Colon (tissue), 2 donors: Measurements from ENCODE around the gene SMAD6.

Experiments used
- FAIRE-seq: peaks from 2 replicates; lab custom pipeline; 2012; peaks lifted over from hg19 to GRCh38; lab: Jason Lieb, UNC
- donor health status: control.
- donor health status: control.

The SMAD6 gene

DNA sequence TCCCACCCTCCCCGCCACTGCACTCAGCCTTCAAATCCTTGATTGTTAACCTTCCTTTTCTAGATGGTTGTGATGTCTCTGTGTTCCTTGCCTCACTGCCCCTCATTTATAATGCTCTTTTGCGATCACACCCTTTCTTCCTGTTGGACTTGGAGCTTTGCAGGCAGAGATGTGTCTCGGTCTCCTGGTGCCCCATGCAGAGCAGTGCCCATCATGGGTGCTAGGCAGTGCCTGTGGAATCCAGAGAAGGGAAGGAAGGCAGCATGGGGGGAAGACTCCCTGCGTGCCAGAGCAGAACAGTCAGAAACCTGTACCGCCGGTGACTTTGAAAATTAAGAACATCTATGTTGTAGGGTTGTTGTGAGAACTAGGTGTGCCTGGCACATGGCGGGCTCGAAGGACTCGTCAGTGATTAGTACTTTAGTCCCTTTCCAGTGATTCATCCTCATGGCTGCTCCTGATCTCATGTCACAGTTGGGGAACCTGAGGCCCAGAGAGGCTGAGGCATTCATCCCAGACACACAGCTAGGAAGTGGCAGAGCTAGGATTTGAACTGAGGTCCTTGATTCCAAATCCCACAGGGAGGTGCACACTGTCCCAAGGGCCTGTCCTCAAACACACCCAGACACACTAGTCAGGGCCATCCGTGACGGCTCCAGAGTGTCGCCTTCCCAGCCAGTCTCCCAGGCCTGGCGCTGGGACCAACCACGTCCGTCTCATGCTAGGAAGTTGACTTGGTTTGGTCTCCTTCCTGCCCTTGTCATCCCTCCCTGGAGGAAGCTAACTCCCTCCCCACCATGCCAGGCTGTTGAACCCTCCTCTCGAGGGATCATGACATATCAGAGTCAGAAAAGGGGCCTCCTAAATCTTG lies 58.3 kb downstream of the SMAD6 start:
- FAIRE-seq, result no peak

DNA sequence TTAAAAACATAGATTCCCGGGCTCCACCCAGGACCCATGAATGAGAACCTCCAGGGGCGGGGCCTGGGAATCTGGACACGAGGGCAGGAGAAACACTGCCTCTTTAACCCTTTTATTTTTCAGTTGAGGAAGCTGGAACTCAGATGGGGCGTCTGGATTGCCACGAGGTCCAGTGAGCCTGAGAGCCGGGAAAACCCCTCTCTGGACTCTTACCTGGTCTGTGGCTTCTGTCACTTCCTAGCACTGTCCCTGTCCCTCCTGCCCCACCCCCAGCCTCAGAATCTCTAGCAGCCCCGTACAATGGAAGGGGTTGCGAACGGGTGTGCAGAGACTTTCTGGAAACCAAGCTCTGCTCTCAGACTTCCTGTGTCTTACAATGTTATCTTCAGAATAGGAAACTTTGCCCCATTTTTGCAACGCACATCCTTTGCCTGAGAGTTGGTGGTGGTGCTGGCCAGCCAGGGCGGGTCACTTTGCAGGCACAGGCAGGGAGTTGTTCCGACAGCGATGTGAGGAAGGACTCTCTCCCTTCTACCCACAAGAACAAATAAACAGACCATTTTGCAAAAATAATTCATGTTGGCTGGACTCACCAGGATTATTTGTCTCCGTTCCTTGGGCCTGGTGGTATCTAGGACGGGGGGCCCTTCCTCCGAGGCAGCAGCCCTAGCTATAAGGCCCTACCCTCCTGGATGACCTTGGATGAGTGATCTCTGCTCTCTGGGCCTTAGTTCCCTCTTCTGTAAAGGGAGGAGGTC lies 59.1 kb downstream of the SMAD6 start:
- FAIRE-seq, result no peak

DNA sequence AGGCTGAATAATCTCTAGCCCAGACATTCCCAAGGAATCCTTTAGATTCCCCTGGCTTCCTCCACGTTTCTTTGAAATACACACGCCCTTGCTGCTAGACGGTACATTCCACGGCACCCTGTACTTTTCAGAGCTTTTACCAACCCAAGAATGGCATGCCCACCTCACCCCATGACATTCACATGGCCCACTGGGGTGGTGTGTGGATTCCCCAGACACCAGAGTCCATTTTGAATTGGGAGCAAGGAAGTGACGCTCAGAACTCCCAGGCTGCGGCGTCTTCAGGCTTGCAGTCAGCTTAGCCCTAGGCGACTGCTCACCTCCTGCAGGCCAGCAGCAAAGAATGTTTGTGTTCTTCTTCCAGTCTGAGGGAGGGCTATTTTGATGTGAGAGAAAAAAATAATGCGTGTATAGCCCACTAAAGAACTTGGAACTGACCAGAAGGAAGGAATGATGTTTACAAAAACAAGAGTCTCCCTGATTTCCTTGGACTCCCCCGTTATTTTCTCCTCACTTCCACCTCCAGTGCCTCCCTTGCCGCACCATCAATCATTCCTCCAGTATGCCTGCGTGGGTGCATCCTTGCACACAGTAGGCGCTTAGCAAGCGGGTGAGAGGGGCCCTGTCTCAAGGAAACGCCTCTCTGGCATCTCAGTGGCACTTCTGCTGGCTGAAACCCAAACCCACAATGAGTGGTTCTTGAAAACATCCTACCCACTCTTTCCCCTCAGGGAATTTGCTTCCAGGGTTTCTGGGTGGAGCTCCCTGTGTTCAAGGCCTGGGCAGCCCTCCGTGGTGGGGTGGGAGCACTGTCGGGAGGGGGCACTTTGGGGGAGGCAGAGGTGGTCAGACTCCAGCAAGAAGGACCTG lies 59.9 kb downstream of the SMAD6 start:
- no peak for FAIRE-seq

DNA sequence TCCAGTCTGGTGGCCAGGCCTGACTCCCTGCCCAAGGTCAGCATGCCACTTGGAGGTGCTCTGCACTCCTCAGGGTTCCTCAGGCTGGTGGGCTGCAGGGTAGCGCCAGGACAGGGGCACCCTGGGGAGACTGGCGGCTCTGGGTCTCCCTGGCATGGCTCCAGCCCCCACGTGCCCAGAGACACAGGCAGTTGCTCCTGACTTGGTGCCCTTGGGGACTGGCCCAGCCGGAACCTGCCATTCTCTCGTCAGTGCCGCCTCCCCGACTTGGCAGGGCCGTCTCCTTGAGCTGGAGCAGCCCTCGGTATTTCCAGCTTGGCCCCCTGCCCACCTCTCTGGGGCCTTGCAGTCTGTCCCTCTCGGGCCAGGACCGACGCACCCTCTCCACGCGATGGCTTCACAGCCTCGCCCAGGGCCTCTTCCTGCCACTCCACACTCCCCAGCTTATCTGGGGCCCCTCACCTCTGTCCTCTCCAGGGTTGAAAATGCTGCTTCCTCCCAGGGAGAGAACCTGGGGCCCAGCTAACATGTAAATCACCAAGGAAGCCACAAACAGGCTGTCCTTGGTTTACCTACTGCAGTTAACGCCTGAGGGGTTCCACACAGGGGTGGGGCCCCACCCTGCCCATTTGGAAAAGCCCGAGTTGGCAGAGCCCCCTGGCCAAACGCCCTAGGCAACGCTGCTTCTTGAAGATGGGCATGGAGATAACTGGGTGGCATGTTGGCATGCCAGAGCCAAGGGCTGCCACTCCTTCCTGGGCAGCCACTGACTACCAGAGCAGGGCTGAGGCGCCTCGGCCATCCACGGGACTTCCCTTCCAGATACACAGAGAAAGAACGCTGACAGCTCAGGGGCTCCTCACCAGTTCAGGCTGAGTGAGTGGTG lies 61.4 kb downstream of the SMAD6 start:
- FAIRE-seq, result no peak

DNA sequence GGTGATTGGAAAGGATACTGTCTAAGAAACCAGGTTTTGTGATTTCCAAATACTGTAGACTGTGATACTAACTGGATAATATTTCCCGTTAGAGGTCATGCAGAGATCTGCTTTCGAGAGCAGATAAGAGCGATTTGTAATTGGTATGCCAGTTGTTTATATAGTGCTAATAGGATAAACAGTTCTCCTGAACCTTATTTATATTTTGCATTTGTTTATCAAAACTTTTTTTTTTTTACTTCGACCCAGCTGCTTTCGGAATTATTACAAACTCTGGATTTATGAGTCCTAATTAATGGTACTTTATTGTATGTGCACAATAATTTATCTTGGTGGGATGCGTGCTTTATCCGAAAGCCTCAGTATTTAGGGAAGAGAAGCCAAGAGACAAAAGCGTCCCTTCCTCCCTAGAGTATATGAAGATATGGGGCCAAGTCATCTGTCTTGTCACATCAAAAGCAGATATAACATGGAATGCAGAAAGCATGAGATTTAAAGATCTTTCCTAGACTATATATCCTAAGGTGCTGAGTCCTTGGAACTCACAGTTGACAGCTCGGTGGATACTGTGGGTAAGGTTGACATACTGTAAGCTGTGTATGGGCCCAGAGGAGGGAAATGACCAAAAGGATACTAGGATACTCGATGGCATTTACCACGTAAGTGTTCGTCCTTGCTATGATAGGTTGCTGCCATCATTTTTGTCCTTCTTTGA lies 62.2 kb downstream of the SMAD6 start:
- FAIRE-seq, result no peak

DNA sequence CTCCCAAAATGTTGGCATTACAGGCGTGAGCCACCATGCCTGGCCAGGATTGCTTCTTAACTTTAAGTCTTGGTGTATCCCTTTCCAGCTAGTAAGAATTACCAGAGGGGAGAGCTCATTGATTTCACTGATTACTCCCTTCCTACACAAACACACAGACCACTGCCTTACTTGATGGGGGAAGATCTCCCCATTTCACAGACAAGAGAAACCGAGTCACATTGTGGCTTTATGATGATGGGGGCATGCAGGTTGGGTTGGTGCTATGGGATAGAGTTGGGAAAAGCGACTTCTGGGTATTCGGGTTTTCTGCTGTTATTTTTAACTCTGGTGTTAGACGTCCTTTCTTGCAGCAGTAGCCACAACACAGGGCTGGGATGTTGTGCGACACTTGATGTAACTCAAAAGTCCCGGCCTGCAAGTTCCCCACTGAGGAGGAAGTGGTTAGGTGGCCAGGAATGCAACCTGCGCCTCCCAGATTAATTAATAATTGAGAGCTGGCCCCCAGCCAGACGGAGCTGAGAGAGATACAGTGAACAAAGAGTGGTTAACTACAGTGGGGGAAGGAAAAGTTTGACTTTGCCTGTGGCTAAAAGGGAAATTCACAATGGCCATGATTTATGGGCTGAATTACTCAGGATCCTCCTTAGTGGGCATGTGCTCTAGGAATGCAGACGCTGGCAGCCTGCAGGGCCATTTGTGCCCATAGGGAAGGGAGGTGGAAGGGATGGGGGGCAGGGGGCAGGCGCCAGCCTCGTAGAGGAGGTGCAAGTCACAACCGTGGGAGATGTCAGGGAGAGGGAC lies 63.6 kb downstream of the SMAD6 start:
- FAIRE-seq, result no peak

DNA sequence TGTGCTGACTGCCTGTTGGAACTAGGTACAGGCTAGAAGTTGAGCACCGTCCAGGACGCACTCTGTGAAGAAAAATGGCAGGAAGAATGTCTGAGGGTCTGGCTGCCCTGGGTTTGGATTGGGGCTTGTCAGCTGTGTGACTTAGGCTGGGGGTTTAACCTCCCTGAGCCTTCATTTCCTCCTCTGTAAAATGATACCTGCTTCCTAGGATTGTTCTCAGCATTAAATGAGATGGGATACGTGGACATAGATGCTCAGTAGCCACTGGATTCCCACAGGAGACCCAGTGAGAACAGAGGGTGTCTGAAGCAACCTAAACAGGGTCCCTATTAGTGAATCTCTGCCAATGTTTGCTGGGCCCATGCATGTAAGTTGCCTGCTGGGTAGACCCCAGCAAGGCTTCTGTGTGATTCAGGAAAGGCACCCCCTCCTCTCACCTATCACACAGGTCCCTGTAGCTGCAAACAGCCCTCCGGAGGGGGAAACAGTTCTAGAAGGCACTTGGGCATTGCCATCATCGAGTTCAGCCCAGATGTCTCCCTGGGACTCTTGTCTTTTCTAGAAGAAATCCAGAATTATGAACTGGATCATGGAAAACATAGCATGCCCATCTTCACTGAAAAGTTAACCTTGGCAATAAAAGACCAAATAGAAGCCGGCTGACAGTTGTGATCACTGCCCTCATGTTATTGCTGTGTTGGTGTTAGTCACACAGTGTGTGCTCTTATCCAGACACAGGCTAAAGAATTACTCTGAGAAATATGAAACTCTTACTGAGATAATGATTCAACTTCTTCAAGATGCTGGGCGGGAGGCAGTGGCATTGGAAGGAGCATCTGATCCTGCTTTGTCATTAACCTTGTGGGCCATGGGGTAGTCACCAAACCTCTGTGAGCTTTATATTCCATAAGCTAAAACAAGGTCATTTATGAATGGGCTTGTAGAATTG lies 64.5 kb downstream of the SMAD6 start:
- no peak for FAIRE-seq

DNA sequence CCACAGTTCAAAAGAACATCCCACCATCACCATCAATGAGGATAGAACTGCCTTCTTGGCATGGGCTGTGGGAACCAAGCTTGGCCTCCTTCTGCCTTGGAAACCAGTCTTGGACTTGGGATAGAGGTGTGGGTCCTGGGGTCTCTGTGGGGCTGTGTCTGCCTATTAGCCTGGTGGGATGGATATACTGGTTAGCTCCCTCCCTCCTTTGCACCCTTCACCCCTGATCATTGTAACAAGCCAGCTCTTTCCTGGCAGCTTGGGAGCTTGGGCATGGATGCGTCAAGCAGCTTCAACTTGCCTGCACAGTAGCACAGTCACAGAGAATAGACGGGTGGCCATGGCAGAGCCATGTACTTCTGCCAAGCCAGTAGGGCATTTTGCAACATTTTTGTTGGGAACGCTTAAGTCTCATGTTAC lies 65.2 kb downstream of the SMAD6 start:
- no peak for FAIRE-seq

DNA sequence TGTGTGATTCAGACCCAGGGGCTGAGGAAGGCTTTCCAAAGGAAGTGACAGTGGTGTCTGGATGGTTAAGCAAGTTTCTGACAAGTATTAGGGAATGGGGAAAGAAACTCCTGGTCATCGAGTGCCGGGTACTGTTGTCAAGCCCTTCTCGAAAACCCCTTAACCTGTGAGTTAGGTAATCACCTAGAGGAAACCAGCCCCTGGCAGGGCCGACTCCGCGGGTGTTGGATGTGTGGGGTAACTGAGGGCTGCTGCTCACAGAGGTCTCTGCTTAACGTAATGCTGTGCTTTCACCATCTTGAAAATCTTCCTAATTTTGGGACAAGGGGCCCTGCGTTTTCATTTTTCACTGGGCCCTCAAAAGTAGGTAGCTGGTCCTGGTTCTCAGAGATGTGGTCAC lies 67.0 kb downstream of the SMAD6 start:
- no peak for FAIRE-seq

DNA sequence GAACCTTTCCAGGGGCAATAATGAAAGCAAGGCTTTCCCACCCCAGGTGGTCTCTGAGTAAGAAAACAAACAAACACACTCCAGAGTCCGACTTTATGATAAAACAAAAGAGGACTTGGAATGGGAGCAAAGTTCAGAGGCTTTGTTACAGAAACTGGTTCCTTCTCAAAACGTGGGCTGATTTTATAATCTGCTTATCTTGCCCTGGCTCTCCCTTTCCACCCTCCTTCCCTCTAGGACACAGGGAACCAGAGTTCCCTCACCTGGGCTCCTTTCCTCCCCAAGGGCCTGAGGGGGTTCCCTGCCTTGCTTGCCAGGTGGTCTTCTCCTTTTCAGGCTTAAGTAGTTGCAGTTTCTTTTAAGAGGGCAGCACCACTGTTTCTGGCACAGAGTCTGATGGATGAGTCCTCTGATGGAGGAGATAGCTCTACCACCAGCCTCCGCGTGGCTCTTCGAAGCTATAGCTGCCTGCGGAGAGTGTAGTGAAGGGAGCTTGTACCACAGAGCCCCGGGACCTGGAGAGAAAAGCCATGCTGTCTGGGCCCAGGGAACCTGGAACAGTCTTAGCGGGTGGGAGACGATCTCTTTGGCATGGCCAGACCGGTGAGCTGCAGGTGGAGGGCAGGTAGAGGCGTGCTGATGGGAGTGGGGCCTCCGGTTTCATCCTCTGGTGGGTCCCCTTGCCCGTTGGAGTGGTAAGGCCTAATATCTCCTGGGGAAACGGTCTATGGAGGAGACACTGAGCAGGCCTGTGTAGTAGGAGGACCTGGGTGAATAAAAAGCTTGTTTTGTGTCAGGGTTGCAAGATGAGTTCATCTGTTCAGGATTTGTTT lies 68.7 kb downstream of the SMAD6 start:
- FAIRE-seq, result no peak

DNA sequence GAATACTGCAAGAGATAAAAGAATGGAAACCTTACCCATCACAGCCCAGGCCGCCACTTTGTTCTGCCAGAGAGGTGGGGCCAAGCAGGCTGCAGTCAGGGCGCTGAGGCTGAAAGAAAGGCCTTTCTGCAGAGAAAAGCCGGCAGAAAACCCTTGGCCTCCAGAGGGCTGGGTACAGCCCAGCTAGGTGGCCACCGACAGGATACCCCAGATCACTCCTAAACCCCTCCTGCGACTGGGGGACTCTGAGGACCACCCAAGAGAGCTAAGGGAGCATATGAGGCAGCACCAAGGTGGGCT lies 69.3 kb downstream of the SMAD6 start:
- FAIRE-seq, result no peak

DNA sequence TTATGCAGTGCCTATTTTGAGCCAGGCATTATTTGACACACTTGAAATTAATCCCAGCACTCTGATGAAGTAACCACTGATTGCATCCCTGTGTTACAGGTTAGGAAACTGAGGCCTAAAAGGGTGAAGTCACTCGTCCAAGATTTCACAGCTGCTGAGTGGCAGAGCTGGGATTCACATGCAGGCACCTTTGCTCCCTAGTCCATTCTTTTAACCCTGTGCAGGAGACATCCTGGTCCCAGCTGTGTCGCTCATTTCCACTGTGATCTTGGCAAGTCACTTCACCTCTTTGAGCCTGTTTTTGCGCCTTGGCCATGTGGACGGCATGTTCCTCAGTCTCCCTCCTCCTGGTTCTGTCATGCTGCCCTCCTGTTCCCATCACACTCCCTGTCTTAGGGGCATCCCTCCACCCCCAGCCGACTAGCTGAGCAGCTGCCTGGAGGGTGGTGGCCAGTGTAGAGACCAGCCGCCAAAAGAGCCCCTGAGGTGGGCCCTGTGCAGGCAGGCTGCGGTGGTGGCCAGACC lies 70.6 kb downstream of the SMAD6 start:
- no peak for FAIRE-seq

DNA sequence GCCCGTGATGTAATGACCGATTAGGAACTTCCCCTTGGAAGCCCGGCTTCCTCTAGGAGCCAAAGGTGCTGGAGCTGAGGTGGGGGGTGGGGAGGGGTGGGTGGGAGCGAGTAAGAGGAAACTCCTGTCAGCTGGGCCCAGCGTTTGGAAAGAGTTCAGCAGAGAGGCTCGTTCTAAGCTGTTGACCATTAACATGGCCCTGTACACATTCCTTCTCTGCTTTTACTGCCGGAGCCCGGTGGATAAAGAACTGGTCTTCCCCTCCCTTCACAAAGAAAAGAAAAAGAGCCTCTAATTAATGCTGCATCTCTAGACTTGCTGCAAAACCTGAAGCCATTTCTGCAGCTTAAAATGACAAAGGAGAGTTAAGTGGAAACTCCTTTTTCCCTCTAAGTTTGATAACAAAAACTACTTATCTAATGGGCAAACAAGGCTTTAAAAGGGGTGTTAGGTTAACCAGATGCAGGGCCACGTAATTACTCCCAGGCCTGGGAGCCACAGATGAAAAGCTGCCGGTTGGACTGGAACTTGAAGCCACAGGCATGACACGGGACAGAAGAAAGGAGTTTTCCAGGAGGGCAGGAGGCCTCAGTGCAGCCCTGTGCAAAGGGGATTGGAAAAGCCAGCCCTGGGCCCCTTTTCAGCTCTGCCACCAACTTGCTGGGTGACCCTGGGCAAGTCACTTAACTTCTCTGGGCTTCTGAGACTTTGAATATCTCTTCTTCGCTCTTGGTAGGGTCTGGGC lies 71.3 kb downstream of the SMAD6 start:
- FAIRE-seq, result no peak

DNA sequence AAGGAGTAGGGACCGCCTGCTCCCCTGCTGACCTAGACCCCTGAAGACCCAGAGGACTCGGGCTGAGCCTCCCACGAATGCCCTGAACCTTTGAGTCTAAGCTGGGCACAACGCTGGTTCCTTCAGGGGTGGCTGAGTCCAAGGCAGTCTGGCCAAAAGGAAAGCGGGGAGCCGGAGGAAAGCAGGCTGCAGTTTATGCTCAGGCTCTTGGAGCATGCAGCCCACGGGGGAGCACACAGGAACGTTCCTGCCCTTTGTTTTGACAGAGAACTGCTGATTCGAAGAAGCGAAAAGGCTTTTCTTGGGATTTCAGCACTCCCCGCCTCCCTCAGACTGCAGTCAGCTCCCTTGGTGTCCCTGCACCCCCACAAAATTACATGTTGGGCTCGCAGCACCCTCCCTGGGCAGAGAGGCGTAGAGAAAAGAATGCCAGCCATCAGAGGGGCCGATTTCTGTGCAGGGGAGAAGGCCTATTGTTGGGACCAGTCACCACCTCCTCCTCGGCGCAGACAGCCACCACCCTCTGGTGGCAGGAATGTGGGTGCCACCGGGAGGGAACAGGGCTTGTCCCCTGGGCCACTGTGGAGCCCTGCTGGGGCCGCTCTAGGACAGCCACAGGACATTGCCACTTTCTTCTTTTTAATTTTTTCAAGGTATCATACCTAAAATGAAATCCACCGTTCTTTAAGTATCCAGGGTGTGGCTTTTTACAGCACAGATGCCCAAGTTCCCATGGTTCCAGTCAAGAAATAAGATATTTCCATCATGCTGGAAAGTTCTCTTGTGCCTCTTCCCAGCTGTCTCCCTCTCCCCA lies 72.2 kb downstream of the SMAD6 start:
- FAIRE-seq, result no peak

DNA sequence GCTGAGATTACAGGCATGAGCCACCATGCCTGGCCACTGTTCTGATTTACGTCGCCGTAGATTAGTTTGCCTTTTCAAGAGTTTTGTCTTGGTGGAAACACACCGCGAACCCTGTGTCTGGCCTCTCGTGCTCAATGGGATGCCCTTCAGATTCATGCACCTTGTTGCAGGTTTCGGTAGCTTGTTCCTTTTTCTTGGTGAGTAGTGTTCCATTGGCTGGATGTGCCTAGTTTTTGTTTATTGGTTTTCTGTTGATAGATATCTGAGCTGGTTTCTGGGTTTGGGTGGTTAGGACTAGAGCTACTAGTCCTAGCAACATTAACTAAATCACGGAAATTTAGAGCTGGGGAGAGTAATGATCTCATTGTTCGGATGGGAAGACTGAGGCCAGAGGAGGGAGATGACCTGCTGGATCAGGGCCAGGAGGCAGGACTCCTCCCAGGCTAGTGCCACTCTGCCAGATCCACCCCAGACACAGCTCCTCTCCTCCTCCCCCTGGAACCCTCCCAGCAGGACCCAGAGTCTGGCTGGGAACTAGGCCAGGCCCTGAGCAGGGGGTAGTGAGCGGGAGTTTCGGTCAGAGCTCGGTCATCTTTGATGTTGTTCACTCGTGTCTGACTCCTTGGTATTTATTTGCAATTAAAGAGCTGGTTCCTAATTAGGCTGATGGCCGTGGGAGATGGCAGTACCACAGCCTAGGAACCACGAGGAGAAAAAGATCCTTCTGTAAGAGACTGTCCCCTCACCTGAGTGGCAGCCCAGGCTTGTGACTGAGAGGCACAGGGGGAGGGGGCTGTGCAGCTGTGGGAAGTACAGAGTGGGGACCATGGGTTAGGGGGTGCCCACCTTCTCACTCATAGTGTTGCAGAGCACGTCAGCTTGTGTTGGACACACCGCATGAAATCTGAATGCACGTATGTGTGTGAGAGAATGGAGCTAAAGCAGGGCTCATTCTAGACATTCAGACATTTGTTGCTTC lies 73.4 kb downstream of the SMAD6 start:
- no peak for FAIRE-seq
